GM12865 (cell line): Measurements from ENCODE around the gene CAMK4.

Source experiments
- DNase-seq: peaks from one replicate; pipeline ENCODE4 v3.0.0; 2010; ENCODE audit warnings: low read depth
- H3K4me3 ChIP-seq: 2 replicates; pipeline ENCODE4 v1.5.1; 2011; ENCODE audit warnings: mild to moderate bottlenecking, low read depth, low read length, control low read depth
- CTCF ChIP-seq: IDR thresholded peaks from 2 replicates; pipeline ENCODE4 v1.5.1; 2011; ENCODE audit warnings: low read length, control low read depth, low read depth, inconsistent platforms; ENCODE audit not compliant: insufficient read depth; ENCODE audit errors: missing control alignments

CAMK4 gene

GRCh38 chr5:111366388-111366787, 142.2 kb downstream of the CAMK4 start:
- TF ChIP-seq CTCF: no peak
- no peak overlapping the region for H3K4me3 ChIP-seq
- no peak for DNase-seq

DNA sequence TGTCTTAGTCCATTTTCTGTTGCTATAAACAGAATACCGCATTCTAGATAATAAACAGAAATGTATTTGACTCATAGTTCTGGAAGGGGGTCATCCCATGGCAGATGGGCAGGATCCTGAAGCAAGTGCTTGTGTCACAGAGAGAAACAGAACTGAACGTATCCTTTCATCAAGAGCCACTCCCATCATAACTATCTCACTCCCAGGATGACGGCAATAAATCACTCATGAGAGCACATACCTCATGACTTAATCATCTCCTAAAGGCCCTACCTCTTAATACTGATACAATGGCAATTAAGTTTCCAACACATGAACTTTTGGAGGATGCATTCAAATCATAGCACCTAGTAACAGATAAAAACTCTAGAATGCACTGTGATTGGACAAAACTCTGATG, 142.9 kb downstream of the CAMK4 start:
- no peak for DNase-seq
- H3K4me3 ChIP-seq: no peak overlapping the region
- TF ChIP-seq CTCF: no peak

DNA sequence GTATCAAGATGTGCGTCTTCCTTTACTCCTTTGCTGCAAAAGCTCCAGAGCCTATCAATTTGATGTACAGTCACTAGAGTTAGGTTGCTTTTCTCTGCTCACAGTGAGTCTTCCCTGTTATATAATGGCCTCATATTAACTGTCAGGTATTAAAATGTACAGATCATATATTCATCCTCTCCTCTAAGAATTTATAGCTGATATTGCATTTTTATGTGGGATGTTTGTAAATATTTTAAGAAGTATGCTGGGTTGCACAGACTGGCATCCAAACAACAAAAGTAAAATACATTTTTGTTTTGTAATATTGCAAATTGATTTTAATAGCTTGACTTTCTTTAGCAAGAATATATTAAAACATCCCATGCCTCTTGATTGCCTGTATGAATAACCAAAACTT, 148.6 kb downstream of the CAMK4 start:
- no peak for TF ChIP-seq CTCF
- no peak for DNase-seq

GRCh38 chr5:111374380-111374779, 150.2 kb downstream of the CAMK4 start:
- no peak for DNase-seq
- H3K4me3 ChIP-seq: no peak overlapping the region
- no peak for TF ChIP-seq CTCF

More for the DNA sequence above, 148.6 kb downstream of the CAMK4 start:
- no peak overlapping the region for H3K4me3 ChIP-seq

DNA sequence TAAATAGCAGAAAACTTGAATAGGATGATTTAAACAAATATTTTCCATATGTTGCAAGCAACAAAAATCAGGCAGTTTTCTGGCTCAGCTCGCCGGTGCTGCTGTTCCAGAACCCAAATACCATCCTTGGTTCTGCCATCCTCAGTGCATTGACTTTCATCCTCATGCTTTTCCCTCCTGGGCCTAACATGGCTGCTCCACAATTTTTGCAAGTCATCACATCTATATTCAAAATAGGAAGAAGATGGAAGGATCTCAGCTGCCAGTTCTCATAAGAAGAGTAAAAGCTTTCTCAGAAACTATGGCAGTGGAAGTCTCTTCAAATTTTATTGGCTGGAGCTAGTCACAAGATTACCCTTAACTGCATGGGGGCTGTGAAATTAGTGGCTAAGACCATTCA, 151.5 kb downstream of the CAMK4 start:
- H3K4me3 ChIP-seq: no peak overlapping the region
- no peak for TF ChIP-seq CTCF
- DNase-seq: no peak

DNA sequence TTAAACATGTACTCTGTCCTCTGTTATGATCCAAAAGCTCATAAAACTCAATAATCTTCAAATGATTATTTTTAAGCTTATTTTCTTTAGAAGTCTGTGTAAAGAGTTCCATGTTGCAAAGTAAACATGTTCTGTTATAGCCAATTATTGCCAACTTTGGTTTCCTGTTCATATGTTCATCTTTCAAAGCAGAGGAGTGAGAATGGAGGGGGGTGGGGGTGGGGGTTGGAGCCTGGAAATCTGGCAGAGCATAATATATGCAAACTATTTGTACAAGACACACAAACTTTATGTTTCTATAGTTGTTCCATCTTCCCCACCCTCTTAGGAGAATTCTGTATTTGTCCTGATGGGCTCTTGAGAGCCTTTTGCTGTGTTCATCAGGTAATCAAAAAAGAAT, 153.1 kb downstream of the CAMK4 start:
- H3K4me3 ChIP-seq: no peak overlapping the region
- no peak for DNase-seq

More for the DNA sequence above, 153.1 kb downstream of the CAMK4 start:
- TF ChIP-seq CTCF: no peak
